Fibroblast of lung (primary cell): ENCODE measurements around the gene ANO3.
A peak's percentile ranks its signal among the peaks of the same experiment; 100 is the strongest.

Experiments used
- EZH2 ChIP-seq: IDR thresholded peaks from 2 replicates; pipeline ENCODE4 v1.5.1; 2012; ENCODE audit warnings: low read length, control low read depth, mild to moderate bottlenecking; ENCODE audit errors: missing control alignments
- TF ChIP-seq, protein P1 (sequence below), 2 donors: IDR thresholded peaks in 1 of 2; conservative IDR thresholded peaks in 1 of 2; 1 replicate in 1 of 2; 2 replicates in 1 of 2; pipeline ENCODE4 v1.5.1; 2011 to 2012; ENCODE audit warnings: low read length in 2 of 2, control low read depth in 1 of 2, inconsistent platforms in 1 of 2, low read depth in 1 of 2, mild to moderate bottlenecking in 1 of 2

DNA sequence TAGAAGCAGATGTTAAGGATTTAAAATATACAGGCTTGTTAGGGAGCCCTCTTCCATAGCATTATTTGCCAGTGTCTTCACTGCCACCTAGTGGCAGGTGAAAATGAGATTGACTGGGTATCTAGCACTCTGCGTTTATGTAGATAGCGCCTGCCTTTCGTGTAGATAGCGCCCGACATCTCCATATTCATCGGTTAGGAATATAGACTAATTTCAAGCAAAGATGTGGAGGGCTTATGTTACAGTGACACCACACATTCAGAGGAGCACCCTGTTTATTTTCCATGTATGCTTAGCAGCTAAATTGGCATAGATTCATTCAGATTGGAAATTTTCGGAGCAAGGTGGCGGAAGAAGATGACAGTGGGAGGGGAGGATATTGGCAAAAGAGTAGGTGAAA, 318.0 kb downstream of the ANO3 start:
- TF ChIP-seq, protein P1, sequence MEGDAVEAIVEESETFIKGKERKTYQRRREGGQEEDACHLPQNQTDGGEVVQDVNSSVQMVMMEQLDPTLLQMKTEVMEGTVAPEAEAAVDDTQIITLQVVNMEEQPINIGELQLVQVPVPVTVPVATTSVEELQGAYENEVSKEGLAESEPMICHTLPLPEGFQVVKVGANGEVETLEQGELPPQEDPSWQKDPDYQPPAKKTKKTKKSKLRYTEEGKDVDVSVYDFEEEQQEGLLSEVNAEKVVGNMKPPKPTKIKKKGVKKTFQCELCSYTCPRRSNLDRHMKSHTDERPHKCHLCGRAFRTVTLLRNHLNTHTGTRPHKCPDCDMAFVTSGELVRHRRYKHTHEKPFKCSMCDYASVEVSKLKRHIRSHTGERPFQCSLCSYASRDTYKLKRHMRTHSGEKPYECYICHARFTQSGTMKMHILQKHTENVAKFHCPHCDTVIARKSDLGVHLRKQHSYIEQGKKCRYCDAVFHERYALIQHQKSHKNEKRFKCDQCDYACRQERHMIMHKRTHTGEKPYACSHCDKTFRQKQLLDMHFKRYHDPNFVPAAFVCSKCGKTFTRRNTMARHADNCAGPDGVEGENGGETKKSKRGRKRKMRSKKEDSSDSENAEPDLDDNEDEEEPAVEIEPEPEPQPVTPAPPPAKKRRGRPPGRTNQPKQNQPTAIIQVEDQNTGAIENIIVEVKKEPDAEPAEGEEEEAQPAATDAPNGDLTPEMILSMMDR (conservative IDR thresholded peaks at IDR 0.05 in 1 of 2, IDR thresholded peaks at IDR 0.05 in 1 of 2; ENCODE audit: low read depth in 1 of 2, low read length in 2 of 2) = peak; percentile 58 to 76
- TF ChIP-seq EZH2 = no peak
